Bronchial smooth muscle cell (primary cell): ENCODE measurements around the gene GRIN2A. TPM values are rescaled to one million over a fixed set of nuclear protein-coding genes. Genes with fewer than 3 reads are reported as not detected.

Experiments used
- total RNA-seq: library from RNA; depleted of rRNA; stranded (reverse); fragments of >200 nt; gene quantifications from 2 replicates; pipeline ENCODE4 v1.2.1, GENCODE V29; 2014

Gene GRIN2A
- total RNA-seq = 0.32 TPM in 1 of 2 replicates, not detected in the other

GRCh38 chr16:10182222-10183053 lies at the start of gene GRIN2A:
GRIN2A (minus strand) TSS chr16:10182428; CDS start chr16:10180411, 2,017 bp downstream.

Other genes starting within 250 kb of the GRIN2A start
- 0.79 TPM in 1 of 2 replicates, not detected in the other for gene ATF7IP2, start 203.6 kb upstream of the GRIN2A start, total RNA-seq